A549 (cell line): ENCODE measurements around the gene TIGD3. TPM values are rescaled to one million over a fixed set of nuclear protein-coding genes. Genes with fewer than 3 reads are reported as not detected.

Source experiments
- ATAC-seq, 2 experiments: fragments of 200-7000 bp in 1 of 2; fragments of >200 bp in 1 of 2; cut with Nextera tagmentation in 1 of 2; cut with Tn5 transposase in 1 of 2; 3 replicates each; pipeline versions ENCODE4 v1.8.0 to v1.9.1; 2018 to 2020; ENCODE audit warnings: mild to moderate bottlenecking in 1 of 2, moderate library complexity in 1 of 2
- CTCF ChIA-PET: fragments of 300-600 bp; sonication (Branson Sonifier 250); formaldehyde crosslinking; extraction: SDS; loops from one replicate; lab custom pipeline; 2021; ENCODE audit warnings: antibody characterized with exemption, inconsistent platforms; lab: Yijun Ruan, JAX
- POLR2A ChIA-PET: fragments of 350-600 bp; formaldehyde crosslinking; extraction: SDS; loops from one replicate; lab custom pipeline; 2021; ENCODE audit warnings: antibody characterized with exemption, inconsistent platforms; lab: Yijun Ruan, JAX
- DNase-seq, 2 experiments: peaks; one replicate each; pipeline versions ENCODE4 v3.0.0 to v3.0.0-alpha.2; 2011 to 2016; ENCODE audit warnings: low read depth in 1 of 2, low spot score in 1 of 2
- FAIRE-seq: peaks from 2 replicates; lab custom pipeline; 2011; peaks lifted over from hg19 to GRCh38; lab: Jason Lieb, UNC
- H3K27ac ChIP-seq, 2 experiments: fragments of >200 bp; sonication (Bioruptor Twin); formaldehyde crosslinking; 3 replicates each; pipeline ENCODE4 v1.5.1; 2016 to 2017
- H3K4me1 ChIP-seq: fragments of >200 bp; sonication (Bioruptor Twin); formaldehyde crosslinking; 3 replicates; pipeline ENCODE4 v1.6.1; 2016
- H3K4me2 ChIP-seq: fragments of >200 bp; sonication (Bioruptor Twin); formaldehyde crosslinking; 3 replicates; pipeline ENCODE4 v1.6.1; 2016
- H3K4me3 ChIP-seq: fragments of >200 bp; sonication (Bioruptor Twin); formaldehyde crosslinking; 3 replicates; pipeline ENCODE4 v1.5.1; 2016
- H3K9me3 ChIP-seq: fragments of >200 bp; sonication (Bioruptor Twin); formaldehyde crosslinking; 3 replicates; pipeline ENCODE4 v1.6.1; 2016
- ATOH8 ChIP-seq: fragments of 250-450 bp; sonication (Bioruptor Pico); IDR thresholded peaks from 2 replicates; pipeline ENCODE4 v1.5.0; 2020; ENCODE audit warnings: low read depth, mild to moderate bottlenecking, moderate library complexity
- BHLHE40 ChIP-seq: IDR thresholded peaks from 2 replicates; pipeline ENCODE4 v1.6.1; 2012; ENCODE audit warnings: low read depth, low read length, inconsistent platforms
- FOSB ChIP-seq: fragments of 250-450 bp; sonication (Bioruptor Pico); IDR thresholded peaks from 2 replicates; pipeline ENCODE4 v1.5.0; 2020; ENCODE audit warnings: mild to moderate bottlenecking, moderate library complexity
- HDAC2 ChIP-seq: fragments of 200-600 bp; sonication (generic); IDR thresholded peaks from 2 replicates; pipeline ENCODE4 v1.6.1; 2016
- HMGXB4 ChIP-seq: fragments of 250-450 bp; sonication (Bioruptor Pico); IDR thresholded peaks from 2 replicates; pipeline ENCODE4 v1.5.0; 2021; ENCODE audit warnings: mild to moderate bottlenecking, moderate library complexity, borderline replicate concordance
- HOXA7 ChIP-seq: fragments of 250-450 bp; sonication (Bioruptor Pico); IDR thresholded peaks from 2 replicates; pipeline ENCODE4 v1.5.0; 2020; ENCODE audit warnings: mild to moderate bottlenecking, moderate library complexity
- HOXB13 ChIP-seq: fragments of 250-450 bp; sonication (Bioruptor Pico); IDR thresholded peaks from 2 replicates; pipeline ENCODE4 v1.5.0; 2020; ENCODE audit warnings: low read depth, mild to moderate bottlenecking, moderate library complexity
- JUNB ChIP-seq: fragments of >200 bp; sonication (Bioruptor Twin); formaldehyde crosslinking; IDR thresholded peaks from 2 replicates; pipeline ENCODE4 v1.6.1; 2016
- KDM5A ChIP-seq: fragments of 200-600 bp; sonication (generic); IDR thresholded peaks from 2 replicates; pipeline ENCODE4 v1.6.1; 2016; ENCODE audit warnings: antibody characterized with exemption, mild to moderate bottlenecking
- MAFK ChIP-seq: fragments of 450-650 bp; IDR thresholded peaks from 2 replicates; pipeline ENCODE4 v1.6.1; 2014; ENCODE audit not compliant: partially characterized antibody
- MAZ ChIP-seq: fragments of 150-350 bp; IDR thresholded peaks from 2 replicates; pipeline ENCODE4 v1.6.1; 2014; ENCODE audit warnings: antibody characterized with exemption, low read depth, low read length, borderline replicate concordance
- NFE2L2 ChIP-seq: fragments of 150-350 bp; conservative IDR thresholded peaks from 2 replicates; pipeline ENCODE4 v1.6.1; 2014; ENCODE audit warnings: low read length
- NPAS2 ChIP-seq: fragments of 250-450 bp; sonication (Bioruptor Pico); IDR thresholded peaks from 2 replicates; pipeline ENCODE4 v1.8.0; 2022; ENCODE audit warnings: mild to moderate bottlenecking, moderate library complexity, borderline replicate concordance
- PBX3 ChIP-seq: IDR thresholded peaks from 2 replicates; pipeline ENCODE4 v1.6.1; 2012
- RAD21 ChIP-seq, 2 experiments: fragments of >200 bp in 1 of 2; sonication (Bioruptor Twin) in 1 of 2; formaldehyde crosslinking in 1 of 2; IDR thresholded peaks in 1 of 2; conservative IDR thresholded peaks in 1 of 2; 2 replicates in 1 of 2; 3 replicates in 1 of 2; pipeline ENCODE4 v1.6.1; 2012 to 2018; ENCODE audit warnings: inconsistent platforms in 1 of 2
- RARB ChIP-seq: fragments of 250-450 bp; sonication (Bioruptor Pico); IDR thresholded peaks from 2 replicates; pipeline ENCODE4 v1.8.0; 2021; ENCODE audit warnings: mild to moderate bottlenecking, moderate library complexity
- REST ChIP-seq: fragments of 200-600 bp; sonication (generic); IDR thresholded peaks from 2 replicates; pipeline ENCODE4 v1.6.1; 2016; ENCODE audit warnings: antibody characterized with exemption, mild to moderate bottlenecking, moderate library complexity
- RNF2 ChIP-seq: fragments of 200-600 bp; sonication (generic); IDR thresholded peaks from 2 replicates; pipeline ENCODE4 v1.6.1; 2016; ENCODE audit warnings: low read depth, mild to moderate bottlenecking, antibody characterized with exemption, moderate library complexity, borderline replicate concordance
- SMC3 ChIP-seq: fragments of >200 bp; sonication (Bioruptor Twin); formaldehyde crosslinking; IDR thresholded peaks from 3 replicates; pipeline ENCODE4 v1.6.1; 2018; ENCODE audit warnings: inconsistent platforms
- ZNF302 ChIP-seq: fragments of 250-450 bp; sonication (Bioruptor Pico); IDR thresholded peaks from 2 replicates; pipeline ENCODE4 v1.9.0; 2021; ENCODE audit warnings: inconsistent platforms, mild to moderate bottlenecking, moderate library complexity
- WGBS: methylation state at CpG from one replicate; pipeline ENCODE4 v1.1.6; 2017; ENCODE audit errors: missing lambda C conversion rate; 5-methylcytosine and 5-hydroxymethylcytosine counted together
- polyA plus RNA-seq, 4 experiments: library from polyadenylated mRNA; depleted of rRNA in 3 of 4; stranded (reverse); fragments of >200 nt; fragmentation: RNase III in 1 of 4; extraction: RNeasy Plus Mini Kit Qiagen cat#74134 plus additional on column Dnase treatment in 1 of 4; gene quantifications; 2 replicates in 3 of 4; 3 replicates in 1 of 4; pipeline ENCODE4 v1.2.3, GENCODE V29; 2011 to 2017

Gene TIGD3
- polyA plus RNA-seq, 2 of the 4 experiments (the other 2 are of a cell fraction): 0.37 to 0.66 TPM

- POLR2A ChIA-PET: interaction anchor here (1.6 kb wide), 1 partner anchor 12 kb away, joined by 5 read pairs; no protein-coding TSS in a partner anchor
- Histone ChIP-seq H3K27ac (no peak overlapping the region), H3K4me3 (no peak overlapping the region), H3K4me1 (0 out of 3 replicates have a peak, but pooled peaks cover 4% of the 10 kb centered on the region), H3K4me2 (no peak overlapping the region)
- CTCF ChIA-PET: interaction anchor here (0.9 to 8.5 kb wide), 4 partner anchors 9 to 106 kb away, joined by 3 to 84 read pairs (median 7); no protein-coding TSS in a partner anchor
- no peak for TF ChIP-seq REST
- no peak for TF ChIP-seq NPAS2
- TF ChIP-seq BHLHE40: no peak
- TF ChIP-seq ATOH8 (CRISPR knock-in tag): no peak
- TF ChIP-seq MAFK: no peak
- no peak for TF ChIP-seq RARB
- TF ChIP-seq HOXA7 (CRISPR knock-in tag): no peak
- no peak for TF ChIP-seq PBX3
- no peak for TF ChIP-seq RAD21 (conservative IDR thresholded peaks at IDR 0.05 in 1 of 2, IDR thresholded peaks at IDR 0.05 in 1 of 2)
- no peak for TF ChIP-seq KDM5A
- TF ChIP-seq HOXB13 (CRISPR knock-in tag): no peak
- TF ChIP-seq FOSB (CRISPR knock-in tag): no peak
- TF ChIP-seq JUNB: no peak
- no peak for TF ChIP-seq NFE2L2
- no peak for TF ChIP-seq HDAC2
- TF ChIP-seq MAZ: no peak
- TF ChIP-seq RNF2: no peak
- no peak for TF ChIP-seq SMC3
- TF ChIP-seq HMGXB4 (CRISPR knock-in tag): no peak
- no peak for TF ChIP-seq ZNF302 (CRISPR knock-in tag)
- TF ChIP-seq, all 56 proteins: peak for 0
- FAIRE-seq (no peak), ATAC-seq (no peak), DNase-seq (no peak)
- 92% methylated on average over 10 of the region's 13 CpGs for WGBS
- H3K9me3 ChIP-seq: no peaks in the 10 kb centered on the region
Observed at GRCh38 chr11:65404210-65404609, 49.7 kb downstream of the TIGD3 start.
